SU-DHL-6 (cell line): ENCODE data around the gene OR10H4.

Experiments used
- CTCF ChIP-seq: fragments of 200-600 bp; sonication (generic); IDR thresholded peaks from one replicate; pipeline ENCODE4 v1.5.1; 2017; ENCODE audit warnings: antibody characterized with exemption, mild to moderate bottlenecking, low read length, moderate library complexity; ENCODE audit not compliant: insufficient read depth, poor library complexity, severe bottlenecking
- EZH2phosphoT487 ChIP-seq: fragments of 200-600 bp; sonication (generic), shearing (Covaris generic); conservative IDR thresholded peaks from 2 replicates; pipeline ENCODE4 v1.6.1; 2018; ENCODE audit warnings: mild to moderate bottlenecking, antibody characterized with exemption, low read length, moderate library complexity, mixed read lengths

DNA sequence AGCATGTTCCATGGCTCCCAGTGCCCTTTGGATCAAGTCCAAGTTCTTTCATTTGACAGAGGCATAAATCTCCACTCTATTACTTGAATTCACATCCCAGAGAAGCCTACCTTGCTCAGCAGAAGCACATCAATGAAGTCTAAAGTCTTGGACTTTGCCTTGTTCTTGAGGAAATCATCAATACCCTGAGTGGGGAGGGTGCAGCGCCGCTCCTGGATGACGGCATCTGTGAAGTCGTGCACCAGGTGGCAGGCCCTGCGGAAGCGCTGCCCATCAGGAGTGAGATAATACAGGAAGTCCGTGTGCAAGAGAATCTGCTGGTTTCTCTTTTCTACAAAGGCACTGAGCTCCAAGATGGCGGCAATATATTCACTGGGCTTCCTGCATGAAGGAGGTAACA is 25.1 kb upstream of the OR10H4 start:
- TF ChIP-seq CTCF (no peak), EZH2phosphoT487 (no peak)
